ENCODE measurements around the gene UNC13B.

Gene UNC13B

DNA sequence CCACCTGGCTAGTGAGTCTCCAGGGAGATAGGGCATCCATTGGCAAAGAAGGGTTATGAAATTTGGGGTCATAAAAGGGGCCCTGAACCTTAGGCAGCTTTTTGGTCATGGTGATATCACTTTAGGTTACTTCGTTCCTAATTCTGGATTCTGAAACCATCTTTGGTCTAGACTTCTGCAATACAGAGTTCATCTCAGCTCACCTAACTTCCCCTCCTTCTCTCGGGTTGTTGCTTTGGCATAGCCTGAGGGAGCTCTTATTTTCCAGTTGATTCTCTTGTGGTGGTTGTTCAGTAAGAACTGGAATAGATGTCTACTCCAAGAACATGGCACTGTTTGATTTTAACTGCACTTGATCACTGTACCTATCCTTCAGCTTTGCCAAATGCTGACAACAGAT lies 179.2 kb downstream of the UNC13B start:
- DNase-seq, result no peak

DNA sequence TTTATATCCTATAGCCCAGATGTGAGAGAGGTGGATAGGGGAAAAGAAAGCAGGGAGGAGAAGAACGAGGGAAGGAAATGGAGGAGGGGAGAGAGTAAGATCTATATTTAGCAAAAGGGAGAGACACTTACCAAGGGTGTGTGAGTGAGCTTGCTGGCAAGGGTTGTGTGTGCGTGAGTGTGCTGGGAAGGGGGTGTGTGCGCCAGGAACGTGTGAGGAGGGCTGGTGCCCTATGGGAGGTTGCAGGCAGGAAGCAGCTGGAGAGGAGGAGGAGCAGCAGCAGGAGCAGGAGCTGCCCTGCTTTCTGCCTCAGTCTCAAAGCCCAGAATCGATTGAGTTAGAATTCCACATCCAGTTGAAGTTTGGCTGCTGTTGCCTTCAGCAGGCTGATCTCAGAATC lies 179.8 kb downstream of the UNC13B start:
- DNase-seq, result no peak

GRCh38 chr9:35342221-35342958 lies 180.6 kb downstream of the UNC13B start:
- DNase-seq, result no peak

- no peak for DNase-seq
Observed at GRCh38 chr9:35348109-35348508, 186.3 kb downstream of the UNC13B start.

GRCh38 chr9:35349287-35349990 lies 187.6 kb downstream of the UNC13B start:
- no peak for DNase-seq

- no peak for DNase-seq
Observed at GRCh38 chr9:35350212-35350611, 188.4 kb downstream of the UNC13B start.

DNA sequence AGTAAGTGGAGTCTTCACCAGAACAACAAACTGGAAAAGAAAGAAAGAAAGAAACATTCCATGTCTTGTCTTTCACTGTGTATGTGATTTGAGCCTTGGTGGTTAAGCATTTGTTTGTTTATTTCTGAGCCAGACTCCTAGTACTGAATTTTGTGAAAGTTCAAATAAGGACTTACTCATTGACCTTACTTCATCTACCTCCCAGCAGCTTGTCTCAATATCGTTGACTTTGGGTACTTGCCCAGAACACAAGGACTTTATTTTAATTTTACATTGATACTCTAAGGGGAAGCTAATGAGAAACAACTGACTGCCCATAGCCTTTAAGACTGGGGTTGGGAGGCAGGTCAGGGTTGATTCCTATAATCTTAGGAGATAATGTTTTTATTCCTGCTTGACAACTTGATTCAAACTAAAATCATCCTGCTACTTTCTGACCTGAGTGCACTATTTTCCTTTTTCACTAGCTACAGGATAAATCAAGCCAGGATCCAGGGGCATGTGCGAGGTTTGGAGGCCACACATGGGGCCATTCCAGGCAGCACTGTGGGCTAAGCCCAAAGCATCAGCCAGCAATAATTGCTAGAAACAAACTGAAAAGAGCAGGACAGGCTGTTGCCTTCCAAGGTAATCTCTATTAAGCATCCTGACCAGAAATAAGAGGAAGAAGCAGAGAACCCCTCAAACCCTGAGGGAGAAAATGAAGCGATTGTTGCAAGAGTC lies 189.2 kb downstream of the UNC13B start:
- no peak for DNase-seq

DNA sequence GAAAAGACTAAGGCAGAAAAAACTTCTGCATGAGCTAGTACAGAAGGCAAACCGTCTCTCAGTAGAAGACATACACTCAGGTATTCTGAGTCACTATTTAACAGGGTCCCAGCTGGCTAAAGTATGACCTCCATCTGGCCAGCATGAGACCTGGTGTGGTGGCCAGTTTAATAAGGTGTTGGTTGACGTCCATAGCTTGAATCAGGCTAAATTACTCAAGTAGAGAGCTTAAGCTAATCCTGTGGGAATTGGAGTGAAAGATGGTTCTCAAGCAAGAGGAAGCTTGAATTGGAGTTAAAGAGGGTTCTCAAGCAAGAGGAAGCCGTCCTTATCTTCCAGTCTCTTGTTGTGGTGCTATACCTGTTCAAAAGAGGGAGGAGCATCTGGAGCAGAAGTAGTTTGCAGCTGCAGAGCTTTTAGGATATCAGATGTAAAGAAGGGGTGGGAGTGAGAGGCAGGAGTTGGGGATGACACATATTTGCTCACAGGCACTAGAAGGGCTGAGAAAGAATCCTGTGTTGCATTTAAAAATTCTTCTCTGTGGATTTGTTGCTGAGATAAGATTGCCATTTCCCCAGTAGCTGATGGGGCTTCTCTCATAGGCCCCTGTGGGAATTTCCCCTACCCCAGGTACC lies 192.0 kb downstream of the UNC13B start:
- DNase-seq, result no peak

GRCh38 chr9:35355939-35356338 lies 194.1 kb downstream of the UNC13B start:
- no peak for DNase-seq

DNA sequence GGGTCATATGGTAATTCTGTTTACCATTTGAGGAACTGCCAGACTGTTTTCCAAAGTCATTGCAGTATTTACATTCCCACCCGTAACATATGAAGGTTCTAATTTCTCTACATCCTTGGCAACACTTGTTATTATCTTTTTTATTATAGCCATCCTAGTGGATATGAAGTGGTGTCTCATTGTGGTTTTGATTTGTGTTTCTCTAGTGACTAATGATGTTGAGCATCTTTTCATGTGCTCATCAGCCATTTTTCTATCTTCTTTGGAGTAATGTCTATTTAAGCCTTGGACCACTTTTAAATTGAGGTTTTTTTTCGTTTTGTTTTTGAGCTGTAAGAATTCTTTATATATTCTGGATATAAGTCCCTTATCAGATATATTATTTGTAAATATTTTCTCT lies 195.3 kb downstream of the UNC13B start:
- DNase-seq, result no peak

DNA sequence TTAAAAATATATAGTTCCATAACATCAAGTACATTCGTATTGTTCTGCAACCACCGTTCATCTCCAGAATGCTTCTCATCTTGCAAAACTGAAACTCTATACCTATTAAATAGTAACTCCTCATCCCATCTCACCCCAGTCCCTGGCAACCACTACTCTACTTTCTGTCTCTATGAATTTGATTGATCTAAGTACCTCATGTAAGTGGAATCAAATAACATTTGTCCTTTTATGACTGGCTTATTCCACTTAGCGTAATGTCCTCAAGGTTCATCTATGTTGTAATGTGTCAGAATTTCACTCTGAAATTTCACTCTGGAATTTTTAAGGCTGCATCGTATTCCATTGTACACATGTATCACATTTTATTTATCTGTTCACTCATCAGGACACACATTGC lies 196.0 kb downstream of the UNC13B start:
- DNase-seq, result no peak

- DNase-seq, result no peak
Observed at GRCh38 chr9:35364817-35365585, 203.2 kb downstream of the UNC13B start.

- DNase-seq, result no peak
Observed at GRCh38 chr9:35366627-35367026, 204.8 kb downstream of the UNC13B start.

DNA sequence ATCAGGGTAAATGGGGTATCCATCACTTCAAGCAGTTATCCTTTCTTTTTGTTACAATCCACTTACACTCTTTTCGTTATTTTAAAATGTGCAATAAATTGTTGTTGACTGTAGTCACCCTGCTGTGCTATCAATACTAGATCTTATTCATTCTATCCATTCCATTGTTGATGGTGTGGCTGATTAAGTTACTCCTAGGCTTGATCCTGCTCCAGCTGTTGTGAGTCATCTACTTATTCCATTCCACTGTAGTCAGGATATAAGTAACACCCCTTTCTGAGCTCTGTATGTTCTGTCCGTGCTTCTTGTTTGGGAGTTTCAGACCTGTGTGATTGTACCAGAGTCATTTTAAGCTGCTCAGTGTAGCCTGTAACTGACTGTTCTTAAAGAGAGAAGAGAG lies 205.6 kb downstream of the UNC13B start:
- no peak for DNase-seq

- DNase-seq, result no peak
Observed at GRCh38 chr9:35370241-35370640, 208.4 kb downstream of the UNC13B start.

- DNase-seq, result no peak
Observed at GRCh38 chr9:35374436-35374835, 212.6 kb downstream of the UNC13B start.

- DNase-seq, result no peak
Observed at GRCh38 chr9:35374910-35375309, 213.1 kb downstream of the UNC13B start.

DNA sequence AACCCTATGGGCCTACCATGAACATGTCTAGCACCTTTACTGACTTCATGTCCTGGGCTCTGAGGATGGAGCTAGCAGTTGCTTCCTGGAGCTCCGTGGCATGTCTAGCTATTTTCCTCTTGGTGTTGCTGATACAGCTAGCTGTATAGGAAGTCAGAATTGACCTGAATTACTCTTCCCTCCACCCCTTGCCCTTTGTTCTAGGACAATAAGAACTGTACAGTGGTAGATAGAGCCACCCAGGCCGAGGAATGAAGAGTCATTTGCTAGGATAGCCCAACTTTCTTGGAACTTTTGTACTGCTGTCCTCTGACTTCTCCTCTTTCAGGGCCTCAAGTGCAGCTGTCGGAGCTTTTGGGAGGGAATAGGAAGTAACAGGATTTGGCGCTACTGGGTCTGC lies 218.2 kb downstream of the UNC13B start:
- DNase-seq, result no peak

DNA sequence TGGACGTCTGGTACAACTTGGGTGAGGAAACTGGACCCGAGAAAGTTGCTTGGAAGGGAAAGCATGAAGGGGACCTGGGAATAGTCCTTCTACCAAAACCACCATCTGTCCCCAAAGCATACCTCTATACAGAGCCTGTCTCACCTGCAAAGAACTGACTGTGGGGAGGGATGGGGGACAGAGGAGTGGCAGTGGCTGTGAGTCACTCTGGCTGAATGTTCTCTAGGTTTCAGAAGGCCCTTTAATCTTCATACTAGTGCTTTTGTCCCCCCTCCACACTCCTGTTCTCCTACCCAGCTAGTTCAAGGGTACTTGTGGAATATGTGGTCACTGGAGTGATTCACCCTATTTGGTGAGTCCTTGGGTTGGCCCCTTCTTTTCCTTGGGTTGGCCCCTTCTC lies 218.8 kb downstream of the UNC13B start:
- no peak for DNase-seq

GRCh38 chr9:35385042-35385441 lies 223.2 kb downstream of the UNC13B start:
- DNase-seq, result no peak

DNA sequence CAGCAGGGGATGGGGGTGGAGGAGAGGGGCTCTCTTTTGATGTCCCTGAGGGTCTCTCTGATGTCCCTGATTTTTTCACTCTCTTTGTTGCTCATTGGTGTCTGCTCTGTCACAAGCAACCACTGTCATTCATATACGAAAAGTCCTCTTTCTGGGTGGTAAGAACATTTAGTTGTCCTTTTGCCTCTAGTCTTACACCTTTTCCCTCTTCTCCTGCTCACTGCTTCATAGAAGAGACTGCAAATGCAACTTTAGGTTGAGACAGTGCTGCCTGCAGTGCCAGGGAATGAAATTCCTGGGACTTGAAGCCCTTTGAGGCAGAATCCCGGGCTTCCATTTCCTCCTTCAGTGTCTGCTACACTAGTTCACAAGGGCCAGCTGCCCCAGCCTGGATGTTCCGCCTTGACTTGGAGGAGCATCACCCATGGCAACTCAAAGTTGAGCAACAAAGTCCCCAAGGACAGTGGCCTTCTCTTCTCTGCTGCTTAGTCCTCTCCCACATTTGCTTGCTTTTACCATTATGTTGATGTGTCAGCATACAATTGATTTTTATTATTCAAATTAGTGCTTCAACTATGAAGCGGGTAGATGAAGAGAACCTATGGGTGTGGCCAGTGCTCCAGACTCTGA lies 233.4 kb downstream of the UNC13B start:
- no peak for DNase-seq

GRCh38 chr9:35395706-35396101 lies 233.9 kb downstream of the UNC13B start:
- DNase-seq, result no peak

Measured in activated CD4-positive, alpha-beta T cell treated with anti-CD3 and anti-CD28 coated beads, Interleukin-2, amount 50 U/mL, for 16 hours (primary cell).